ENCODE data around the gene HERC4.

Gene HERC4

GRCh38 chr10:67936416-67936815 lies 138.7 kb downstream of the HERC4 start:
- TF ChIP-seq Cebpa-rat (IDR thresholded peaks at IDR 0.05) = no peak
- Histone ChIP-seq H4K20me1 (no peaks in the 10 kb centered on the region), H3K4me1 (no peaks in the 10 kb centered on the region), H3K4me2 (no peak overlapping the region), H3K9ac (no peak overlapping the region), H3K27ac (no peak overlapping the region), H3K36me3 (peaks cover 48% of the 10 kb centered on the region), H3K27me3 (no peaks in the 10 kb centered on the region), H3K4me3 (no peak overlapping the region), H3K9me3 (no peaks in the 10 kb centered on the region)

- no peak for TF ChIP-seq Cebpa-rat (IDR thresholded peaks at IDR 0.05)
- no peak overlapping the region for H3K9ac ChIP-seq
- no peaks in the 10 kb centered on the region for H4K20me1 ChIP-seq
- no peaks in the 10 kb centered on the region for H3K9me3 ChIP-seq
- H3K4me2 ChIP-seq = no peak overlapping the region
- H3K4me1 ChIP-seq = no peaks in the 10 kb centered on the region
- no peak overlapping the region for H3K27ac ChIP-seq
- H3K4me3 ChIP-seq = no peak overlapping the region
- no peaks in the 10 kb centered on the region for H3K27me3 ChIP-seq
- H3K36me3 ChIP-seq = peaks cover 51% of the 10 kb centered on the region
Observed at GRCh38 chr10:67935223-67935622, 139.9 kb downstream of the HERC4 start.

DNA sequence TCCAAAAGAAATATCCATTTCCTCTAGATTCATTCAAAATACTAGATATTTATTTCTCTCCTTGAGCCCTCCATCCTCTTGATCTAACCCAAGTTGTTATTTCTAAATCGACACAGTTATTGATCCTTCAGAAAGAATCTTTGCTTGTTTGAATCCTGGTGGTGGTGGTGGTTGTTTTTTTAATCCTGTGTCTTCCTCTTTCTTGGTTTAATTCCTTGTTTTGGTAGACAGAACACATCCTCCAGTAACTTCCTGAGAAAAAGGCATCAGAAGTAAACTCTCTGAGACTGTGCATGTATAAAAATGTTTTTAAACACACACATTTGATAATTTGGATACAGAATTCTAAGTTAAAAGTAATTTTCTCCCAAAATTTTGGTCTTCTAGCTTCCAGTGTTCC lies 140.7 kb downstream of the HERC4 start:
- H3K9ac ChIP-seq = no peak overlapping the region
- no peaks in the 10 kb centered on the region for H3K27me3 ChIP-seq
- H3K4me1 ChIP-seq = no peaks in the 10 kb centered on the region
- no peak overlapping the region for H3K4me3 ChIP-seq
- H3K36me3 ChIP-seq = peaks cover 57% of the 10 kb centered on the region
- TF ChIP-seq Cebpa-rat (IDR thresholded peaks at IDR 0.05) = no peak
- H3K27ac ChIP-seq = no peak overlapping the region
- H3K4me2 ChIP-seq = no peak overlapping the region
- no peaks in the 10 kb centered on the region for H3K9me3 ChIP-seq
- no peaks in the 10 kb centered on the region for H4K20me1 ChIP-seq

DNA sequence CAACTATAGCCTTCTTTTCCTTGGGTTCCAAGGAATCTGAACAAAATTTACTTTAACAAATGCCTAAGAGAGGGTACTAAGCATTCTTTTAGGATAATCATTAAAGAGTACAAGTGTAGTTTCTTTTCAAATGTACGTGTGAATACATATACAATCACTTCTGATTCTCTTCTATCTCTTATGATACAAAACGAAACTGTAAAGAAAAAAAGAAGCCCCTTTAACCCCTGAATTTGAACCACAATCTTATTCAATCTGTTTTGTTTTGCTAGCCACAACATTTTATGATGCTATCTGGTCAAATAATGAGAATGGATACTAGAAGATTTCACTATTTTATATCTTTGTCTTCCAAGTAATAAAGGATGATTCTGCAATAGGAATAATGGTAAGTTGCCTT lies 141.9 kb downstream of the HERC4 start:
- peaks cover 55% of the 10 kb centered on the region for H3K36me3 ChIP-seq
- H3K27me3 ChIP-seq = no peaks in the 10 kb centered on the region
- H3K4me1 ChIP-seq = no peaks in the 10 kb centered on the region
- H3K9me3 ChIP-seq = no peaks in the 10 kb centered on the region
- no peak overlapping the region for H3K4me2 ChIP-seq
- TF ChIP-seq Cebpa-rat (IDR thresholded peaks at IDR 0.05) = no peak
- H3K9ac ChIP-seq = no peak overlapping the region
- H3K27ac ChIP-seq = no peak overlapping the region
- no peaks in the 10 kb centered on the region for H4K20me1 ChIP-seq
- H3K4me3 ChIP-seq = no peak overlapping the region

GRCh38 chr10:67926951-67927350 lies 148.1 kb downstream of the HERC4 start:
- H3K27me3 ChIP-seq = no peaks in the 10 kb centered on the region
- no peak overlapping the region for H3K9ac ChIP-seq
- no peak overlapping the region for H3K4me3 ChIP-seq
- H3K27ac ChIP-seq = no peak overlapping the region
- peaks cover 60% of the 10 kb centered on the region for H3K36me3 ChIP-seq
- no peak overlapping the region for H3K4me2 ChIP-seq
- H3K4me1 ChIP-seq = no peaks in the 10 kb centered on the region
- no peak for TF ChIP-seq Cebpa-rat (IDR thresholded peaks at IDR 0.05)
- H4K20me1 ChIP-seq = no peaks in the 10 kb centered on the region
- no peaks in the 10 kb centered on the region for H3K9me3 ChIP-seq

DNA sequence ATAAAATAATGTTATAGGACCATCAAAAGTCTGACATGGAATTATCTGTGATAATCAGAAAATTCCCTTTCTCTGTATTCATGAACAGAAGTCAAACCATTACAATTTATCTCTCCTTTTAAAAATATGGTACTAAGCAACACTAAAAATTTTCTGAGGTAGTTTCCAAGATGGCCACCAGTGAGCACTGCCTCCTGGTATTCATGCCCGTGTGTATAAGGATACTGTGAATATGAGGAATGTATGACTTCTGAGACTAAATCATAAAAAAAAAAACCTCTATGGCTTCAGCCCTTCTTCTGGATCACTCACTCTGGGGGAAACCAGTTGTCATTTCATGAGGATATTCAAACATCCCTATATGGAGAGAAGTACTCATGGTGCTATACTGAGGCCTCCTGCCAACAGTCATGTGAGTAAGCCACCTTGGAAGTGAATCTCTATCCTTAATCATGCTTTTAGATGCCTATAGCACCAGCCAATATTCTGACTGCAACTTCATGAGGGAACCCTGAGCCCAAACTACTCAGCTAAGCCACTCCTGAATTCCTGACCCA lies 149.6 kb downstream of the HERC4 start:
- H3K4me3 ChIP-seq = no peak overlapping the region
- TF ChIP-seq Cebpa-rat (IDR thresholded peaks at IDR 0.05) = no peak
- H3K27ac ChIP-seq = no peak overlapping the region
- no peak overlapping the region for H3K9ac ChIP-seq
- H3K9me3 ChIP-seq = no peaks in the 10 kb centered on the region
- no peak overlapping the region for H3K4me2 ChIP-seq
- no peaks in the 10 kb centered on the region for H4K20me1 ChIP-seq
- H3K36me3 ChIP-seq = peaks cover 50% of the 10 kb centered on the region
- no peaks in the 10 kb centered on the region for H3K27me3 ChIP-seq
- H3K4me1 ChIP-seq = no peaks in the 10 kb centered on the region

DNA sequence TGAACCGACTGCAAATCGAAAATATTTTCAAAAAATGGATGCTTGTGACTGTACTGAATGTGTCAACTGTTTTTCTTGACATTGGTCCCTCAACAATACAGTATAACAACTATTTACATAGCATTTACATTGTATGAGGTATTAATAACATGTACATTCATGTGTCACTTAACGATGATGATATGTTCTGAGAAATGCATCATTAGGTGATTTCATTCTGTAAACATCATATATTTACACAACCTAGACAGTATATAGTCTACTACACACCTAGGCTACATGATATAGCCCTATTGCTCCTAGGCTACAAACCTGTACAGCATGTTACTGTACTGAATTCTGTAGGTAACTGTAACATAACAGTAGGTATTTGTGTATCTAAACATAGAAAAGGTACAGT lies 150.9 kb downstream of the HERC4 start:
- H3K27ac ChIP-seq = no peak overlapping the region
- no peak overlapping the region for H3K9ac ChIP-seq
- no peak for TF ChIP-seq Cebpa-rat (IDR thresholded peaks at IDR 0.05)
- no peak overlapping the region for H3K4me3 ChIP-seq
- H3K9me3 ChIP-seq = no peaks in the 10 kb centered on the region
- H3K27me3 ChIP-seq = no peaks in the 10 kb centered on the region
- no peaks in the 10 kb centered on the region for H3K4me1 ChIP-seq
- H3K4me2 ChIP-seq = no peak overlapping the region
- peaks cover under 1% of the 10 kb centered on the region; the same call in 1 of the 2 replicates for H4K20me1 ChIP-seq
- peaks cover 49% of the 10 kb centered on the region for H3K36me3 ChIP-seq

- Histone ChIP-seq H3K36me3 (peaks cover 52% of the 10 kb centered on the region), H3K4me3 (no peak overlapping the region), H3K4me1 (no peaks in the 10 kb centered on the region), H3K27ac (no peak overlapping the region), H4K20me1 (peaks cover 6% of the 10 kb centered on the region; the same call in 1 of the 2 replicates), H3K27me3 (no peaks in the 10 kb centered on the region), H3K9ac (no peak overlapping the region), H3K9me3 (no peaks in the 10 kb centered on the region), H3K4me2 (no peak overlapping the region)
- TF ChIP-seq Cebpa-rat (IDR thresholded peaks at IDR 0.05) = no peak
Observed at GRCh38 chr10:67923551-67923950, 151.5 kb downstream of the HERC4 start.

GRCh38 chr10:67921065-67921464 lies 154.0 kb downstream of the HERC4 start:
- Histone ChIP-seq H4K20me1 (peaks cover 13% of the 10 kb centered on the region; the same call in 1 of the 2 replicates), H3K36me3 (peaks cover 49% of the 10 kb centered on the region), H3K9ac (no peak overlapping the region), H3K9me3 (no peaks in the 10 kb centered on the region), H3K4me3 (no peak overlapping the region), H3K27ac (no peak overlapping the region), H3K4me2 (no peak overlapping the region), H3K4me1 (no peaks in the 10 kb centered on the region), H3K27me3 (no peaks in the 10 kb centered on the region)
- no peak for TF ChIP-seq Cebpa-rat (IDR thresholded peaks at IDR 0.05)

DNA sequence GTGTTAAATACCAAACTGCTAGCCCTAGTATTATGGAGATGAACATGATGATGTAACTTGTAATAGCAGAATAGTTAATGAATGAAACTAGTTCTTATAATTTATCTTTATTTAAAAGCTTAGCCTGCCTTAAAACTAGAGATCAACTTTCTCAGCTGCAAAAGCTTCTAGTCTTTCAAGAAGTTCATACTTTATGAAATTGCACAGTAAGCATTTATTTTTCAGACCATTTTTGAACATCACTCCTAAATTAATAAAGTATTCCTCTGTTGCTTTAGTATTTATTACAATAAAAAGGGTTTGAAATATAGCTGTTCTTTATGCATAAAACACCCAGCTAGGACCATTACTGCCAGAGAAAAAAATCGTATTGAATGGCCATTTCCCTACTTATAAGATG lies 157.4 kb downstream of the HERC4 start:
- Histone ChIP-seq H3K4me3 (no peak overlapping the region), H3K36me3 (peaks cover 69% of the 10 kb centered on the region), H3K4me1 (no peaks in the 10 kb centered on the region), H3K27me3 (no peaks in the 10 kb centered on the region), H3K9ac (no peak overlapping the region), H3K4me2 (no peak overlapping the region), H4K20me1 (peaks cover 30% of the 10 kb centered on the region), H3K9me3 (no peaks in the 10 kb centered on the region), H3K27ac (no peak overlapping the region)
- no peak for TF ChIP-seq Cebpa-rat (IDR thresholded peaks at IDR 0.05)

- Histone ChIP-seq H3K4me1 (no peaks in the 10 kb centered on the region), H3K36me3 (peaks cover 74% of the 10 kb centered on the region), H3K27ac (no peak overlapping the region)
Observed at GRCh38 chr10:67917169-67917568, 157.9 kb downstream of the HERC4 start.

More at GRCh38 chr10:67917169-67917568, 157.9 kb downstream of the HERC4 start:
- Histone ChIP-seq H3K4me3 (no peak overlapping the region), H3K9ac (no peak overlapping the region), H3K4me2 (no peak overlapping the region), H3K27me3 (no peaks in the 10 kb centered on the region), H3K9me3 (no peaks in the 10 kb centered on the region), H4K20me1 (peaks cover 35% of the 10 kb centered on the region)
- no peak for TF ChIP-seq Cebpa-rat (IDR thresholded peaks at IDR 0.05)
